DND-41 (cell line): ENCODE data around the gene LRP1.
A peak's percentile ranks its signal among the peaks of the same experiment; 100 is the strongest.

Source experiments
- ATAC-seq: fragments of 200-7000 bp; cut with Tn5 transposase; 3 replicates; pipeline ENCODE4 v1.9.1; 2021; ENCODE audit warnings: low read depth; ENCODE audit not compliant: insufficient read depth
- DNase-seq: peaks from one replicate; pipeline ENCODE4 v3.0.0-alpha.2; 2020
- H2AFZ ChIP-seq: 2 replicates; pipeline ENCODE4 v1.6.0; 2012; ENCODE audit warnings: low read depth, low read length
- H3K27ac ChIP-seq: 2 replicates; pipeline ENCODE4 v1.5.1; 2012; ENCODE audit warnings: low read length, inconsistent platforms
- H3K27me3 ChIP-seq: fragments of 200-600 bp; sonication (generic); 2 replicates; pipeline ENCODE4 v1.6.0; 2012; ENCODE audit warnings: low read length, mild to moderate bottlenecking, inconsistent platforms; ENCODE audit not compliant: insufficient read depth, poor library complexity
- H3K36me3 ChIP-seq: 2 replicates; pipeline ENCODE4 v1.5.1; 2012; ENCODE audit warnings: low read length, inconsistent platforms; ENCODE audit not compliant: insufficient read depth
- H3K4me1 ChIP-seq: 2 replicates; pipeline ENCODE4 v1.5.1; 2012; ENCODE audit warnings: mild to moderate bottlenecking, low read length; ENCODE audit not compliant: insufficient read depth
- H3K4me2 ChIP-seq: 2 replicates; pipeline ENCODE4 v1.6.0; 2012; ENCODE audit warnings: mild to moderate bottlenecking, moderate library complexity, low read length, inconsistent platforms; ENCODE audit not compliant: insufficient read depth
- H3K4me3 ChIP-seq, 2 experiments: fragments of 200-600 bp in 1 of 2; shearing (Covaris generic) in 1 of 2; 2 replicates each; pipeline ENCODE4 v1.5.1; 2012 to 2016; ENCODE audit warnings: inconsistent platforms in 2 of 2, low read length in 2 of 2, mild to moderate bottlenecking in 2 of 2, low read depth in 1 of 2, moderate library complexity in 1 of 2
- H3K79me2 ChIP-seq: 2 replicates; pipeline ENCODE4 v1.6.0; 2012; ENCODE audit warnings: low read length, inconsistent platforms; ENCODE audit not compliant: insufficient read depth
- H3K9ac ChIP-seq: 2 replicates; pipeline ENCODE4 v1.6.0; 2012; ENCODE audit warnings: low read depth, mild to moderate bottlenecking, inconsistent platforms, low read length, moderate library complexity
- H3K9me3 ChIP-seq: 2 replicates; pipeline ENCODE4 v1.5.1; 2012; ENCODE audit warnings: low read length, moderate library complexity, mild to moderate bottlenecking, inconsistent platforms; ENCODE audit not compliant: insufficient read depth, severe bottlenecking
- H4K20me1 ChIP-seq: 2 replicates; pipeline ENCODE4 v1.6.0; 2012; ENCODE audit warnings: low read length; ENCODE audit not compliant: insufficient read depth
- EZH2 ChIP-seq: IDR thresholded peaks from 3 replicates; pipeline ENCODE4 v1.6.1; 2012; ENCODE audit warnings: borderline replicate concordance, low read depth, mild to moderate bottlenecking, moderate library complexity, low read length, inconsistent platforms; ENCODE audit not compliant: severe bottlenecking
- TF ChIP-seq, protein P1 (sequence below): IDR thresholded peaks from 2 replicates; pipeline ENCODE4 v1.5.1; 2012; ENCODE audit warnings: borderline replicate concordance, low read length, moderate library complexity, mild to moderate bottlenecking; ENCODE audit not compliant: poor library complexity, severe bottlenecking; ENCODE audit errors: extremely low read depth

The LRP1 gene

GRCh38 chr12:57128519-57129247, 400 bp downstream of the LRP1 start:
- TF ChIP-seq EZH2: no peak
- TF ChIP-seq, protein P1, sequence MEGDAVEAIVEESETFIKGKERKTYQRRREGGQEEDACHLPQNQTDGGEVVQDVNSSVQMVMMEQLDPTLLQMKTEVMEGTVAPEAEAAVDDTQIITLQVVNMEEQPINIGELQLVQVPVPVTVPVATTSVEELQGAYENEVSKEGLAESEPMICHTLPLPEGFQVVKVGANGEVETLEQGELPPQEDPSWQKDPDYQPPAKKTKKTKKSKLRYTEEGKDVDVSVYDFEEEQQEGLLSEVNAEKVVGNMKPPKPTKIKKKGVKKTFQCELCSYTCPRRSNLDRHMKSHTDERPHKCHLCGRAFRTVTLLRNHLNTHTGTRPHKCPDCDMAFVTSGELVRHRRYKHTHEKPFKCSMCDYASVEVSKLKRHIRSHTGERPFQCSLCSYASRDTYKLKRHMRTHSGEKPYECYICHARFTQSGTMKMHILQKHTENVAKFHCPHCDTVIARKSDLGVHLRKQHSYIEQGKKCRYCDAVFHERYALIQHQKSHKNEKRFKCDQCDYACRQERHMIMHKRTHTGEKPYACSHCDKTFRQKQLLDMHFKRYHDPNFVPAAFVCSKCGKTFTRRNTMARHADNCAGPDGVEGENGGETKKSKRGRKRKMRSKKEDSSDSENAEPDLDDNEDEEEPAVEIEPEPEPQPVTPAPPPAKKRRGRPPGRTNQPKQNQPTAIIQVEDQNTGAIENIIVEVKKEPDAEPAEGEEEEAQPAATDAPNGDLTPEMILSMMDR: no peak
- no peak for ATAC-seq
- Histone ChIP-seq H3K36me3 (no peaks in the 10 kb centered on the region), H3K4me3 (peak overlapping the region; percentile 72 to 90; a peak in 3 of 4 replicates), H3K4me1 (peaks cover 16% of the 10 kb centered on the region), H3K9ac (peak overlapping the region; percentile 68; the same call in 1 of the 2 replicates), H3K79me2 (no peaks in the 10 kb centered on the region), H4K20me1 (no peaks in the 10 kb centered on the region), H2AFZ (peak overlapping the region; percentile 98), H3K27me3 (peaks cover 39% of the 10 kb centered on the region), H3K27ac (no peak overlapping the region), H3K9me3 (no peaks in the 10 kb centered on the region), H3K4me2 (peak overlapping the region; percentile 99)
- DNase-seq: no peak

GRCh38 chr12:57129321-57129842, 1.1 kb downstream of the LRP1 start:
- no peak overlapping the region for H3K27ac ChIP-seq

GRCh38 chr12:57129889-57130288, 1.6 kb downstream of the LRP1 start:
- TF ChIP-seq EZH2: no peak
- TF ChIP-seq, protein P1: no peak
- no peak overlapping the region for H2AFZ ChIP-seq
- no peak overlapping the region for H3K9ac ChIP-seq
- DNase-seq (no peak), ATAC-seq (no peak)
- H3K27ac ChIP-seq: no peak overlapping the region
- no peaks in the 10 kb centered on the region for H3K36me3 ChIP-seq
- H3K4me2 ChIP-seq: no peak overlapping the region
- H3K4me1 ChIP-seq: peaks cover 16% of the 10 kb centered on the region
- peaks cover 39% of the 10 kb centered on the region for H3K27me3 ChIP-seq
- no peaks in the 10 kb centered on the region for H3K9me3 ChIP-seq
- no peaks in the 10 kb centered on the region for H3K79me2 ChIP-seq
- H3K4me3 ChIP-seq: no peak overlapping the region
- no peaks in the 10 kb centered on the region for H4K20me1 ChIP-seq

More at GRCh38 chr12:57129321-57129842, 1.1 kb downstream of the LRP1 start:
- DNase-seq: no peak
- Histone ChIP-seq H3K9ac (no peak overlapping the region), H3K79me2 (no peaks in the 10 kb centered on the region), H3K4me2 (no peak overlapping the region), H3K4me3 (no peak overlapping the region), H3K27me3 (peaks cover 39% of the 10 kb centered on the region), H3K9me3 (no peaks in the 10 kb centered on the region), H3K36me3 (no peaks in the 10 kb centered on the region), H4K20me1 (no peaks in the 10 kb centered on the region), H2AFZ (no peak overlapping the region), H3K4me1 (peaks cover 16% of the 10 kb centered on the region)
- TF ChIP-seq, protein P1: no peak
- TF ChIP-seq EZH2: no peak
- no peak for ATAC-seq
